DND-41 (cell line): ENCODE results near the gene EFL1.
A peak's percentile ranks its signal among the peaks of the same experiment; 100 is the strongest.

ENCODE experiments used
- ATAC-seq: fragments of 200-7000 bp; cut with Tn5 transposase; 3 replicates; pipeline ENCODE4 v1.9.1; 2021; ENCODE audit warnings: low read depth; ENCODE audit not compliant: insufficient read depth
- DNase-seq: peaks from one replicate; pipeline ENCODE4 v3.0.0-alpha.2; 2020
- H2AFZ ChIP-seq: 2 replicates; pipeline ENCODE4 v1.6.0; 2012; ENCODE audit warnings: low read depth, low read length
- H3K27ac ChIP-seq: 2 replicates; pipeline ENCODE4 v1.5.1; 2012; ENCODE audit warnings: low read length, inconsistent platforms
- H3K27me3 ChIP-seq: fragments of 200-600 bp; sonication (generic); 2 replicates; pipeline ENCODE4 v1.6.0; 2012; ENCODE audit warnings: low read length, mild to moderate bottlenecking, inconsistent platforms; ENCODE audit not compliant: insufficient read depth, poor library complexity
- H3K36me3 ChIP-seq: 2 replicates; pipeline ENCODE4 v1.5.1; 2012; ENCODE audit warnings: low read length, inconsistent platforms; ENCODE audit not compliant: insufficient read depth
- H3K4me1 ChIP-seq: 2 replicates; pipeline ENCODE4 v1.5.1; 2012; ENCODE audit warnings: mild to moderate bottlenecking, low read length; ENCODE audit not compliant: insufficient read depth
- H3K4me2 ChIP-seq: 2 replicates; pipeline ENCODE4 v1.6.0; 2012; ENCODE audit warnings: mild to moderate bottlenecking, moderate library complexity, low read length, inconsistent platforms; ENCODE audit not compliant: insufficient read depth
- H3K4me3 ChIP-seq, 2 experiments: fragments of 200-600 bp in 1 of 2; shearing (Covaris generic) in 1 of 2; 2 replicates each; pipeline ENCODE4 v1.5.1; 2012 to 2016; ENCODE audit warnings: inconsistent platforms in 2 of 2, low read length in 2 of 2, mild to moderate bottlenecking in 2 of 2, low read depth in 1 of 2, moderate library complexity in 1 of 2
- H3K79me2 ChIP-seq: 2 replicates; pipeline ENCODE4 v1.6.0; 2012; ENCODE audit warnings: low read length, inconsistent platforms; ENCODE audit not compliant: insufficient read depth
- H3K9ac ChIP-seq: 2 replicates; pipeline ENCODE4 v1.6.0; 2012; ENCODE audit warnings: low read depth, mild to moderate bottlenecking, inconsistent platforms, low read length, moderate library complexity
- H3K9me3 ChIP-seq: 2 replicates; pipeline ENCODE4 v1.5.1; 2012; ENCODE audit warnings: low read length, moderate library complexity, mild to moderate bottlenecking, inconsistent platforms; ENCODE audit not compliant: insufficient read depth, severe bottlenecking
- H4K20me1 ChIP-seq: 2 replicates; pipeline ENCODE4 v1.6.0; 2012; ENCODE audit warnings: low read length; ENCODE audit not compliant: insufficient read depth
- CTCF ChIP-seq: IDR thresholded peaks from 2 replicates; pipeline ENCODE4 v1.5.1; 2012; ENCODE audit warnings: borderline replicate concordance, low read length, moderate library complexity, mild to moderate bottlenecking; ENCODE audit not compliant: poor library complexity, severe bottlenecking; ENCODE audit errors: extremely low read depth
- EZH2 ChIP-seq: IDR thresholded peaks from 3 replicates; pipeline ENCODE4 v1.6.1; 2012; ENCODE audit warnings: borderline replicate concordance, low read depth, mild to moderate bottlenecking, moderate library complexity, low read length, inconsistent platforms; ENCODE audit not compliant: severe bottlenecking

Gene EFL1

GRCh38 chr15:82140886-82141285 is 121.6 kb downstream of the EFL1 start:
- Histone ChIP-seq H3K9ac (no peak overlapping the region), H3K27me3 (no peaks in the 10 kb centered on the region), H3K36me3 (peaks cover 30% of the 10 kb centered on the region), H4K20me1 (no peaks in the 10 kb centered on the region), H3K27ac (no peak overlapping the region), H3K4me1 (no peaks in the 10 kb centered on the region), H3K4me3 (no peak overlapping the region), H3K9me3 (no peaks in the 10 kb centered on the region), H3K4me2 (no peak overlapping the region), H3K79me2 (no peaks in the 10 kb centered on the region), H2AFZ (no peak overlapping the region)
- TF ChIP-seq CTCF = no peak
- no peak for TF ChIP-seq EZH2
- ATAC-seq = no peak
- no peak for DNase-seq

GRCh38 chr15:82139823-82140268 is 122.7 kb downstream of the EFL1 start:
- Histone ChIP-seq H3K4me3 (no peak overlapping the region), H3K27me3 (no peaks in the 10 kb centered on the region), H2AFZ (no peak overlapping the region), H3K4me2 (no peak overlapping the region), H3K36me3 (peaks cover 37% of the 10 kb centered on the region), H3K79me2 (no peaks in the 10 kb centered on the region), H4K20me1 (no peaks in the 10 kb centered on the region), H3K4me1 (no peaks in the 10 kb centered on the region), H3K9ac (no peak overlapping the region), H3K9me3 (no peaks in the 10 kb centered on the region), H3K27ac (no peak overlapping the region)
- DNase-seq (no peak), ATAC-seq (no peak)
- TF ChIP-seq EZH2 = no peak
- peak; percentile 61 for TF ChIP-seq CTCF

DNA sequence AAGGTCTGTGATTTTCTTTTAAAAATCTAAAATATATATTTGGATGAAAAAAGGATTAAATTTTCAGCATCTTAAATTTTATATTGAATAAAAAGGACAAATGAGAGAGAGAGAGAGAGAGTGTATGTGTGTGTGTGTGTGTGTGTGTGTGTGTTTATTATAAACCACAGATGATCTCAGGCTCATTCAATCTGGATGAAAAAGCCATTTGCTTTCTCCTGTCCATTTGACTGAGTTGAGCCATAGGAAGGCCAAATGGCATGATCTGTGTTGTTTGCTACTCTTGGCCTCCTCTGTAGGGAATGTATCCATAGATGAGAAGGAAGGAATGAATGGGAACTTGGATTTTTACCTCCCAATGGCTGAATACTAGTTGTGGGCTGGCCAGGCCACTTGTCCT is 124.2 kb downstream of the EFL1 start:
- no peaks in the 10 kb centered on the region for H4K20me1 ChIP-seq
- no peak overlapping the region for H3K4me2 ChIP-seq
- no peak overlapping the region for H3K4me3 ChIP-seq
- no peaks in the 10 kb centered on the region for H3K9me3 ChIP-seq
- no peak overlapping the region for H3K27ac ChIP-seq
- no peak overlapping the region for H3K9ac ChIP-seq
- no peaks in the 10 kb centered on the region for H3K27me3 ChIP-seq
- no peaks in the 10 kb centered on the region for H3K4me1 ChIP-seq
- H3K79me2 ChIP-seq = no peaks in the 10 kb centered on the region
- ATAC-seq (no peak), DNase-seq (no peak)
- H2AFZ ChIP-seq = no peak overlapping the region
- TF ChIP-seq CTCF = no peak
- peaks cover 44% of the 10 kb centered on the region for H3K36me3 ChIP-seq

GRCh38 chr15:82137261-82137660 is 125.3 kb downstream of the EFL1 start:
- H3K79me2 ChIP-seq = no peaks in the 10 kb centered on the region
- no peaks in the 10 kb centered on the region for H3K27me3 ChIP-seq
- TF ChIP-seq CTCF (no peak), EZH2 (no peak)
- no peaks in the 10 kb centered on the region for H3K4me1 ChIP-seq
- no peak overlapping the region for H3K4me2 ChIP-seq
- ATAC-seq (no peak), DNase-seq (no peak)
- no peak overlapping the region for H3K9ac ChIP-seq
- no peaks in the 10 kb centered on the region for H4K20me1 ChIP-seq
- peaks cover 50% of the 10 kb centered on the region for H3K36me3 ChIP-seq
- H3K9me3 ChIP-seq = no peaks in the 10 kb centered on the region
- no peak overlapping the region for H2AFZ ChIP-seq
- no peak overlapping the region for H3K4me3 ChIP-seq
- H3K27ac ChIP-seq = no peak overlapping the region
